DMS53 treated with DMSO at 0.1 percent for 48 hours (cell line): ENCODE data around the gene DNAJC1.
A peak's percentile ranks its signal among the peaks of the same experiment; 100 is the strongest.
"Not testable (repeated sequence)": the region's sequence is repeated elsewhere in the genome, so short reads cannot be mapped to it uniquely, and the experiment has no call there.

ENCODE experiments used
- DNase-seq: peaks from one replicate; lab custom pipeline; 2025; ENCODE audit not compliant: unreplicated experiment; lab: John Stamatoyannopoulos, UW

The DNAJC1 gene

GRCh38 chr10:21732067-21732772, 271.3 kb downstream of the DNAJC1 start:
- DNase-seq = peak; percentile 48

GRCh38 chr10:21728618-21729017, 274.9 kb downstream of the DNAJC1 start:
- DNase-seq = no peak

- DNase-seq = no peak
Measured at GRCh38 chr10:21727452-21728168, 275.9 kb downstream of the DNAJC1 start.

GRCh38 chr10:21726601-21727225, 276.8 kb downstream of the DNAJC1 start:
- no peak for DNase-seq

GRCh38 chr10:21724687-21725367, 278.7 kb downstream of the DNAJC1 start:
- DNase-seq = peak; percentile 94

GRCh38 chr10:21724020-21724589, 279.4 kb downstream of the DNAJC1 start:
- no peak for DNase-seq

GRCh38 chr10:21722209-21722608, 281.3 kb downstream of the DNAJC1 start:
- DNase-seq = no peak

GRCh38 chr10:21721000-21721665, 282.4 kb downstream of the DNAJC1 start:
- no peak for DNase-seq

GRCh38 chr10:21720090-21720489, 283.4 kb downstream of the DNAJC1 start:
- DNase-seq = no peak

GRCh38 chr10:21719502-21719901, 284.0 kb downstream of the DNAJC1 start:
- DNase-seq = no peak

GRCh38 chr10:21717437-21718054, 286.0 kb downstream of the DNAJC1 start:
- DNase-seq = not testable (repeated sequence)

GRCh38 chr10:21715531-21716195, 287.9 kb downstream of the DNAJC1 start:
- no peak for DNase-seq

- no peak for DNase-seq
Measured at GRCh38 chr10:21712975-21713374, 290.6 kb downstream of the DNAJC1 start.

- DNase-seq = no peak
Measured at GRCh38 chr10:21707498-21707897, 296.0 kb downstream of the DNAJC1 start.
